ENCODE measurements around the gene DHCR24. TPM values are rescaled to one million over a fixed set of nuclear protein-coding genes. Genes with fewer than 3 reads are reported as not detected.

DHCR24 gene
- total RNA-seq, 1 experiment from 2014 or later: 337 TPM

GRCh38 chr1:54922040-54922761 lies 35.2 kb upstream of the DHCR24 start:
- TF ChIP-seq FOXP1 (CRISPR knock-in tag; IDR thresholded peaks at IDR 0.05; ENCODE audit: borderline replicate concordance) (no peak), TEAD1 (CRISPR knock-in tag; IDR thresholded peaks at IDR 0.05) (no peak), NR3C1 (CRISPR knock-in tag; conservative IDR thresholded peaks at IDR 0.05; ENCODE audit: low read depth) (no peak), CDX4 (CRISPR knock-in tag; IDR thresholded peaks at IDR 0.05; ENCODE audit: borderline replicate concordance) (no peak), ZNF138 (CRISPR knock-in tag; conservative IDR thresholded peaks at IDR 0.05) (no peak), ATF3 (CRISPR knock-in tag; conservative IDR thresholded peaks at IDR 0.05) (no peak), PRRX2 (CRISPR knock-in tag; IDR thresholded peaks at IDR 0.05) (no peak), FOXJ3 (CRISPR knock-in tag; IDR thresholded peaks at IDR 0.05; ENCODE audit: borderline replicate concordance) (no peak), JUN (CRISPR knock-in tag; IDR thresholded peaks at IDR 0.05) (no peak), KAT7 (CRISPR knock-in tag; IDR thresholded peaks at IDR 0.05; ENCODE audit: borderline replicate concordance) (no peak), SMAD4 (CRISPR knock-in tag; IDR thresholded peaks at IDR 0.05) (no peak), ZNF232 (CRISPR knock-in tag; IDR thresholded peaks at IDR 0.05) (no peak)
- TF ChIP-seq, protein P1, sequence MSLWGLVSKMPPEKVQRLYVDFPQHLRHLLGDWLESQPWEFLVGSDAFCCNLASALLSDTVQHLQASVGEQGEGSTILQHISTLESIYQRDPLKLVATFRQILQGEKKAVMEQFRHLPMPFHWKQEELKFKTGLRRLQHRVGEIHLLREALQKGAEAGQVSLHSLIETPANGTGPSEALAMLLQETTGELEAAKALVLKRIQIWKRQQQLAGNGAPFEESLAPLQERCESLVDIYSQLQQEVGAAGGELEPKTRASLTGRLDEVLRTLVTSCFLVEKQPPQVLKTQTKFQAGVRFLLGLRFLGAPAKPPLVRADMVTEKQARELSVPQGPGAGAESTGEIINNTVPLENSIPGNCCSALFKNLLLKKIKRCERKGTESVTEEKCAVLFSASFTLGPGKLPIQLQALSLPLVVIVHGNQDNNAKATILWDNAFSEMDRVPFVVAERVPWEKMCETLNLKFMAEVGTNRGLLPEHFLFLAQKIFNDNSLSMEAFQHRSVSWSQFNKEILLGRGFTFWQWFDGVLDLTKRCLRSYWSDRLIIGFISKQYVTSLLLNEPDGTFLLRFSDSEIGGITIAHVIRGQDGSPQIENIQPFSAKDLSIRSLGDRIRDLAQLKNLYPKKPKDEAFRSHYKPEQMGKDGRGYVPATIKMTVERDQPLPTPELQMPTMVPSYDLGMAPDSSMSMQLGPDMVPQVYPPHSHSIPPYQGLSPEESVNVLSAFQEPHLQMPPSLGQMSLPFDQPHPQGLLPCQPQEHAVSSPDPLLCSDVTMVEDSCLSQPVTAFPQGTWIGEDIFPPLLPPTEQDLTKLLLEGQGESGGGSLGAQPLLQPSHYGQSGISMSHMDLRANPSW (CRISPR knock-in tag; conservative IDR thresholded peaks at IDR 0.05; ENCODE audit: low read depth): no peak
- TF ChIP-seq, protein P2, sequence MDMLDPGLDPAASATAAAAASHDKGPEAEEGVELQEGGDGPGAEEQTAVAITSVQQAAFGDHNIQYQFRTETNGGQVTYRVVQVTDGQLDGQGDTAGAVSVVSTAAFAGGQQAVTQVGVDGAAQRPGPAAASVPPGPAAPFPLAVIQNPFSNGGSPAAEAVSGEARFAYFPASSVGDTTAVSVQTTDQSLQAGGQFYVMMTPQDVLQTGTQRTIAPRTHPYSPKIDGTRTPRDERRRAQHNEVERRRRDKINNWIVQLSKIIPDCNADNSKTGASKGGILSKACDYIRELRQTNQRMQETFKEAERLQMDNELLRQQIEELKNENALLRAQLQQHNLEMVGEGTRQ (CRISPR knock-in tag; IDR thresholded peaks at IDR 0.05): no peak
- TF ChIP-seq, protein P3, sequence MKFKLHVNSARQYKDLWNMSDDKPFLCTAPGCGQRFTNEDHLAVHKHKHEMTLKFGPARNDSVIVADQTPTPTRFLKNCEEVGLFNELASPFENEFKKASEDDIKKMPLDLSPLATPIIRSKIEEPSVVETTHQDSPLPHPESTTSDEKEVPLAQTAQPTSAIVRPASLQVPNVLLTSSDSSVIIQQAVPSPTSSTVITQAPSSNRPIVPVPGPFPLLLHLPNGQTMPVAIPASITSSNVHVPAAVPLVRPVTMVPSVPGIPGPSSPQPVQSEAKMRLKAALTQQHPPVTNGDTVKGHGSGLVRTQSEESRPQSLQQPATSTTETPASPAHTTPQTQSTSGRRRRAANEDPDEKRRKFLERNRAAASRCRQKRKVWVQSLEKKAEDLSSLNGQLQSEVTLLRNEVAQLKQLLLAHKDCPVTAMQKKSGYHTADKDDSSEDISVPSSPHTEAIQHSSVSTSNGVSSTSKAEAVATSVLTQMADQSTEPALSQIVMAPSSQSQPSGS (CRISPR knock-in tag; IDR thresholded peaks at IDR 0.05; ENCODE audit: borderline replicate concordance, low read depth): no peak
- TF ChIP-seq, protein P4, sequence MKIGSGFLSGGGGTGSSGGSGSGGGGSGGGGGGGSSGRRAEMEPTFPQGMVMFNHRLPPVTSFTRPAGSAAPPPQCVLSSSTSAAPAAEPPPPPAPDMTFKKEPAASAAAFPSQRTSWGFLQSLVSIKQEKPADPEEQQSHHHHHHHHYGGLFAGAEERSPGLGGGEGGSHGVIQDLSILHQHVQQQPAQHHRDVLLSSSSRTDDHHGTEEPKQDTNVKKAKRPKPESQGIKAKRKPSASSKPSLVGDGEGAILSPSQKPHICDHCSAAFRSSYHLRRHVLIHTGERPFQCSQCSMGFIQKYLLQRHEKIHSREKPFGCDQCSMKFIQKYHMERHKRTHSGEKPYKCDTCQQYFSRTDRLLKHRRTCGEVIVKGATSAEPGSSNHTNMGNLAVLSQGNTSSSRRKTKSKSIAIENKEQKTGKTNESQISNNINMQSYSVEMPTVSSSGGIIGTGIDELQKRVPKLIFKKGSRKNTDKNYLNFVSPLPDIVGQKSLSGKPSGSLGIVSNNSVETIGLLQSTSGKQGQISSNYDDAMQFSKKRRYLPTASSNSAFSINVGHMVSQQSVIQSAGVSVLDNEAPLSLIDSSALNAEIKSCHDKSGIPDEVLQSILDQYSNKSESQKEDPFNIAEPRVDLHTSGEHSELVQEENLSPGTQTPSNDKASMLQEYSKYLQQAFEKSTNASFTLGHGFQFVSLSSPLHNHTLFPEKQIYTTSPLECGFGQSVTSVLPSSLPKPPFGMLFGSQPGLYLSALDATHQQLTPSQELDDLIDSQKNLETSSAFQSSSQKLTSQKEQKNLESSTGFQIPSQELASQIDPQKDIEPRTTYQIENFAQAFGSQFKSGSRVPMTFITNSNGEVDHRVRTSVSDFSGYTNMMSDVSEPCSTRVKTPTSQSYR (CRISPR knock-in tag; IDR thresholded peaks at IDR 0.05): no peak
- Mint-ChIP-seq H3K4me1 (peaks cover 8% of the 10 kb centered on the region), H3K36me3 (peaks cover 18% of the 10 kb centered on the region), H3K9me3 (peaks cover 31% of the 10 kb centered on the region), H3K4me3 (no peak overlapping the region), H3K27ac (no peak overlapping the region), H3K27me3 (ENCODE audit: low read depth) (peaks cover 11% of the 10 kb centered on the region)
- ChIA-PET CTCF (interaction anchor here (1.0 to 1.4 kb wide), 2 partner anchors 16 to 100 kb away, joined by 3 to 5 read pairs; no protein-coding TSS in a partner anchor), POLR2A (no interaction called here)
- DNase-seq (ENCODE audit: low spot score) (no peak), ATAC-seq (no peak)
